Hematopoietic multipotent progenitor cell treated with erythropoietin and hydrocortisone succinate and interleukin-3 and kit ligand, for 15 days (in vitro differentiated cells): Measurements from ENCODE around the gene SLC2A8.
A peak's percentile ranks its signal among the peaks of the same experiment; 100 is the strongest.

Experiments used
- DNase-seq: peaks from one replicate; pipeline ENCODE4 v3.0.0-alpha.2; 2015; ENCODE audit warnings: low spot score

SLC2A8 gene

DNA sequence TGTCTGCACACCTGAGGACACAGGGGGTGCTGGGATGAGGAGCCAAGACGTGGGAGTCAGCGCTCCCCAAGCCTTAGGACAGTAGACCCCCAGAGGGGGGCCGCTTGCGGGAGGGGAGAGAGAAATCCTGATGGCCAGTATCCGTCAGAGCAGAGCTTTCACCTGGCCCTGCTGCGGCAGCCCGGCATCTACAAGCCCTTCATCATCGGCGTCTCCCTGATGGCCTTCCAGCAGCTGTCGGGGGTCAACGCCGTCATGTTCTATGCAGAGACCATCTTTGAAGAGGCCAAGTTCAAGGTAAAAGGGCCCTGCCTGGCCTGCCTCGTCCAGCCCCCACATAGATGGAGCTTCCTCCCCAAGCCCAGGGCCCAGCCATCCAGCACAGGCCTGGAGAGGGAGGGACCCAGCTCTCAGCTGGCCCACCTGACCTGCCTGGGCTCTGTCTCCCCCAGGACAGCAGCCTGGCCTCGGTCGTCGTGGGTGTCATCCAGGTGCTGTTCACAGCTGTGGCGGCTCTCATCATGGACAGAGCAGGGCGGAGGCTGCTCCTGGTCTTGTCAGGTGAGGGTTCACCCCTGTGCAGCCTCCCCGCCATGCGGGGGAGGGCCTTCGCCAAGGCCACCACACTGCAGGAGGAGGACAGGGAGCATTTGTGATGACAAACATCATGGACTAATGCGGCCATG, 6.7 kb downstream of the SLC2A8 start:
- no peak for DNase-seq

DNA sequence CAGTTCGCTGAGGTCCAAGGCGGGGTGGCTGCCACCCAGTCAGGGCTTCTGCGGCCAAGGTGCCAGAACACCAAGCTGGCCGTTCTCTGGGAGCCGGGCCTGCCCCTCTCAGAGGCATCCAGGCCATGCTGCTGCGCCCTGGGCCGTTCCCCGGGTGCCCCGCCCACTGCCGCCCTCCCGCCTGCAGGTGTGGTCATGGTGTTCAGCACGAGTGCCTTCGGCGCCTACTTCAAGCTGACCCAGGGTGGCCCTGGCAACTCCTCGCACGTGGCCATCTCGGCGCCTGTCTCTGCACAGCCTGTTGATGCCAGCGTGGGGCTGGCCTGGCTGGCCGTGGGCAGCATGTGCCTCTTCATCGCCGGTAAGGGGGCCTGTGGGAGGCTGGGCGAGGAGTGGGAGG, 7.7 kb downstream of the SLC2A8 start:
- DNase-seq, result no peak

DNA sequence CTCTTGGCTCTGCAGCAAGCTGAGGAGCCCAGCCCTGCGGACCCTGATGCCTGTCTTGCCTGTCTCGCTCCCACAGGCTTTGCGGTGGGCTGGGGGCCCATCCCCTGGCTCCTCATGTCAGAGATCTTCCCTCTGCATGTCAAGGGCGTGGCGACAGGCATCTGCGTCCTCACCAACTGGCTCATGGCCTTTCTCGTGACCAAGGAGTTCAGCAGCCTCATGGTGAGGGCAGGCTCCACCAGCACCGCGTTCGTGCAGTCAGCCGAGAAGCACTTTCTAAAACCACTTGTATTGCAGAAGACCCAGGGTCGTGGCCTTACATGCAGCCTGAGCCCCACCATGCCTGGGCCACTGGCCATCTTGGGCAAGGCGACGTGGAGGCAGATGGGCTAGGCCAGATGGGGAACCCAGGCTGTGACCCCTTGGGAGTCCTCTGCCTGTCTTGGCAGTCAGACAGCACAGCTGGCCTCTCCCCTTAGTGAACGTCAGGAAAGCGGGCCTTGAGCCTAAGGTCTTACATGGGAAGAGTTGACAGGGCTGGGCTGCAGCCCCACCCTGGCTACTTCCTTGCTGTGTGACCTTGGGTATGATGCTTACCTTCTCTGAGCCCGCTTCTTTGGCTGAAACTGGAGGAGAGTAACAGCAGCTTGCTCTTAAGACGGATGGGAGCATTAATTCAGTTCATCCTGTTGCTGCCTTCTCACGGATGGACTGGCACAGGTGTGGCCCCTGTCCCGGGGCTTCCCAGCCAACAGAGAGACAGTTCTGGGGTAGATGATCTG, 8.6 kb downstream of the SLC2A8 start:
- no peak for DNase-seq

DNA sequence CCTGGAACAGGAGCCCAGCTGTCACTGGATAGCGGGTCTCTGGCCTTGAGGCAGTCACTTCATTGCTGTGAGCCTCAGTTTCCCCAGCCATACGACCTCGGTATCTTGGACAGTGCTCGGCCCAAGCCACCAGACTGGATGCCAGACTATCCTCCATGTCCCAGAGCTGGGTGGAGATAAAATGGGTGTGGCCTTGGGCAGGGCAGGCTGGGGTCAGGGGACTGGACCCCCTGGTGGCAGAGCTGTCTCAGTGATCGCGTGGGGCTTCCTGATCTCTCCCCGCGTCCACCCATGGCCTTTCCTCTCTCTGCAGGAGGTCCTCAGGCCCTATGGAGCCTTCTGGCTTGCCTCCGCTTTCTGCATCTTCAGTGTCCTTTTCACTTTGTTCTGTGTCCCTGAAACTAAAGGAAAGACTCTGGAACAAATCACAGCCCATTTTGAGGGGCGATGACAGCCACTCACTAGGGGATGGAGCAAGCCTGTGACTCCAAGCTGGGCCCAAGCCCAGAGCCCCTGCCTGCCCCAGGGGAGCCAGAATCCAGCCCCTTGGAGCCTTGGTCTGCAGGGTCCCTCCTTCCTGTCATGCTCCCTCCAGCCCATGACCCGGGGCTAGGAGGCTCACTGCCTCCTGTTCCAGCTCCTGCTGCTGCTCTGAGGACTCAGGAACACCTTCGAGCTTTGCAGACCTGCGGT, 10.0 kb downstream of the SLC2A8 start:
- DNase-seq, result no peak

DNA sequence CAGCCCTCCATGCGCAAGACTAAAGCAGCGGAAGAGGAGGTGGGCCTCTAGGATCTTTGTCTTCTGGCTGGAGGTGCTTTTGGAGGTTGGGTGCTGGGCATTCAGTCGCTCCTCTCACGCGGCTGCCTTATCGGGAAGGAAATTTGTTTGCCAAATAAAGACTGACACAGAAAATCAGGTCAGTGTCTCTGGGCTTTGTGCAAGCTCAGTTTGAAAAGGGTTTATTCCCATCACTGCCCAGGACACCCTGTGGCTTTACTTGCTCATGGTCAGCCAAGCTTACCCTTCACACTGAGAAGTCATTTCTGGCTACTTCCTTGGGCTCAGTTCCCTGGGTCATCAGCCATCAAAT, 10.5 kb downstream of the SLC2A8 start:
- no peak for DNase-seq

DNA sequence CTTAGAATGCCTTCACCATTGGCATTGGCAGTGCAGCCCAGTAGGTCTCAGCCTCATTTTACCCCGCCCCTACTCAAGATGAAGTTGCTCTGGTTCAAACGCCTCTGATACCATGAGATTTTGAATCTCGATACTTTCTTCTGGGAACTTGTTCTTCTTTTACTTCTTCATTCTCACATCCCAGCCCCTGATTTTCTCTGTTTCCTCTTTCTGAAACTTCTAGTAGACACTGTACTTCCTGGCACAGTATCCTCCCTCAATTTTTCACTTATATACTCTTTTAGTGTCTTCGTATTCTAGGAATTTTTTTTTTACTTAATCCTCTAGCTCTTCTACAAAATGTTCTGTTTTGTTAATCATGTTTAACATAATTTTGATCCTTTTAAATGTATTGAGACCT, 14.2 kb downstream of the SLC2A8 start:
- DNase-seq, result no peak

DNA sequence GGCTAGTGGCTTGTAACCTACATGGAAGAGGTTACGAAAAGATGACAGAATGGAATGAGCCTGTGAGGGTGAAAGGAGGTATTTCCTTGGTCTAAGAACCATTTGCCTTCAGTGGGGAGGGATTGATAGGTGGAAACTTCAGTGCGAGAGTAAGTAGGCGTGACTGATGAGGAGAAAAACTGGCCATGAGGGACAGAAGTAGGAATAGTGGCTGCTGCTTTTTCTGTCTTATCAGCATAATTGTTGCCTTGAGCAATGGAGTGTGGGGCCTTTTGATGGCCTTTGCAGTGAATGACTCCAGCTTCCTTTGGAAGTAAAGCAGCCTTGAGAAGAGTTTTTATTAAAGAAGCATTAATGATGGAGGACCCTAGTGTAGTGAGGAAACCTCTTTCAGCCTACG, 18.2 kb downstream of the SLC2A8 start:
- no peak for DNase-seq

DNA sequence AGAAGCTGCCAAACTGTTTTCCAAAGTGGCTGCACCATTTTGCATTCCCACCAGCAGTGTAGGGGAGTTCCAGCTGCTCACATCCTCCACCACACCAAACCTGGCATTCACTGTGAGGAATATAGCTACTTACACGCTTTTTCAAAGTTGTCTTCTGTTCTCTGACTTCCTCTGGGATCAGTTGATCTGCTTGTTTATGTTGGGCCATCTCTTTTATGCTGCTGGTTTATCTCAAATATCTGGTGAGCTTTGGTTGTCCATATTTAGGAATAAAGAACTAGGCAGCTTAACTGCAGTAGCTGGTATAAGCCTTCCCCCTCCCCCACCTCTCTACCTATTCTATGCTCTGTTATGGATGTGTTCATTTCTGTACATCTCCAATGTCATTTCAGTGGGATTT, 18.7 kb downstream of the SLC2A8 start:
- no peak for DNase-seq

DNA sequence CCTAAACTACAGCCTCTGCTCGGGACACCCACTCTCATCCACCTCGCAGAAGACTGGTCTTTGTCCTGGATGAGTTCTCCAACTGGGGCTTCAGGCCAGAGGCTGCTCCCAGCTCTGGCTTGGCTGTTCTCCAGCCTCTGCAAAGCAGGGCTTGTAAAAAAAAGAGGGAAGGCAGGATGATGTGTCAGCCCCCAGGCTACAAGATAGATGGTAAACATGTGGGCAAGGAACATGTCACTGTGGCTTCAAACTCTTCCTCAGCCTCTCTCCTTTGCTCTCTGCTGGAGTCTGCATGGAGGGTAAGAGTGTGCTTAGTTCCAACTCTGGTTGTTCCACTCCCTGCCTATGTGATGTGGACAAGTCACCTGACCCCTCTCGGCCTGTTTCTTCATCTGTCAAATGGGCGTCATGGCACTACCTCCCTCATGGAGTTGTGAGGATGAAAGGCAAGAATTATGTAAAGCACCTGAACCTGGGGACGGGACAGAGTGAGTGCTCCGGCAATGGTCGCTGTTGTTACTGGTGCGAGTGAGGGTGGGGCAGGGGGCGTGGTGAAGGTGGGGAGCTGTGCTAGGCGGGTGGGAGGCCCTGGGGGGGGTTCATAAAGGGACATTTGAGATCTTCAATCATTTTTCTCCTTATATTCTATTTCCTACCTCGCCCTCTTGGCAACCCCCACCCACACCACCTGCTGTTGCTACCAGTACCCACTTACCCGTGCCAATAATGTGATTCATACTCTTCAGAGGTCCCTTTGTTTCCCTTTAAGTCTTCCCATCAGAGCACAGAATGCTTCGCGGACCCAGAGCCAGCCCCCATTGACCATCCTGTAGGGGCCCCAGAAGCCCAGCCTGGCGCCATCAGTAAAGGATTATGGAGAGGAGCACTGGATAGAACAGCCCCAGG, 20.4 kb downstream of the SLC2A8 start:
- DNase-seq, result no peak

DNA sequence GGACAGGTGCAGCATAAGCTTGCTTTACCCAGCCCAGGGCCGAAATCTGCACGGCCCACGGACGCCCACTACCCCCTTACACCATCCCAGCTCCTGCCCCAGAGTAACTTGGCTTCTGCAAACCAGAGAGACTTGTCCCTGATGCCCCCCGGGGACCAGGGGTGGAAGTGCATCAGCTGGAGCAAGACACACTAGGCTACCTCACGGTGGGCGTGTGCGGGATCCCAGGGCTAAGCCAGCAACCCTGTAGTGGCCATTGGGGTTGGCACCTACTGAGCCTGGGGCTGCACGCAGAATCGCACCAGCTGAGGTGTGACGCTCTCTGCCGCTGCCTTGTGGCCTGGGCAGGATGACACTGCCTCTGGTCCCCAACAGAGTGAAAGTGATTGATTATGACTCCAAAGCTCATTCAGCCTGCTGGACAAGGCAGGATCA, 21.1 kb downstream of the SLC2A8 start:
- no peak for DNase-seq

DNA sequence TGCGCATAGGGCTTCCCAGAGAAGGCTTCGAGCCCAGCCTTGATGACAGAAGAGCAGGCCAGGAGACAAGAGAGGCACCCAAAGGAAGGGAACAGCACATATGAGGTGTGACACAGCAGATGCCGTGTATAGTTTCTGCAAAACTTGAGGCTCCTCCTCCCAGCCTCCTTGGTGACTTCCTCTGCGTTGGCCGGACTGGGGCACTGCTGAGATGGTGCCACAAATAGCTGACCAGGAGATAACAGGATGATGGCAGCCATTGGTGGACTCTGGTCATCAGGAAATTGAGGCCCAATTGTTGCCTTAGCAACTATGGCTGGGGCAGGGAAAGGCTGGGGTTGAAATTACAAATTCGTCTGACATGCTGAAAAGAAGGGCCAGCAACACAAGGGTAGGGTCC, 22.4 kb downstream of the SLC2A8 start:
- DNase-seq, result no peak

DNA sequence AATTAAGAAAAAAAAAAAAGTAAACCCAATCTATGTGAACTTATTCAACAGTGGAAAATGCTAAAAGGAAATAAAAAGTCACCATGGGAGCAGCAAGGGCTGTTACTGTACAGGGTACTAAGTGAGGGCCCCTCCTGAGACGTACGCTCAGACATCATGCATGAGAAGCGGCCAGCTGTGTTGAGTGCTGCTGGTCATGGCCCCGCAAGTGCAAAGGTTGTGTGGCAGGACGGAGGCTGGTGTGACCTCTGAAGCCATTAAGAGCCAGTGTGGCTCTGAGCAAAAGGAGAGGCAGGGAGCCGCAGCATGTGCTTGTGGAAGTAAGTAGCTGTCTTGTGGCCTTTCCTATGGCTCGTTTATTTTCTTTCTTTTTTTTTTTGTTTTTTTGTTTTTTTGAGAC, 24.1 kb downstream of the SLC2A8 start:
- no peak for DNase-seq

DNA sequence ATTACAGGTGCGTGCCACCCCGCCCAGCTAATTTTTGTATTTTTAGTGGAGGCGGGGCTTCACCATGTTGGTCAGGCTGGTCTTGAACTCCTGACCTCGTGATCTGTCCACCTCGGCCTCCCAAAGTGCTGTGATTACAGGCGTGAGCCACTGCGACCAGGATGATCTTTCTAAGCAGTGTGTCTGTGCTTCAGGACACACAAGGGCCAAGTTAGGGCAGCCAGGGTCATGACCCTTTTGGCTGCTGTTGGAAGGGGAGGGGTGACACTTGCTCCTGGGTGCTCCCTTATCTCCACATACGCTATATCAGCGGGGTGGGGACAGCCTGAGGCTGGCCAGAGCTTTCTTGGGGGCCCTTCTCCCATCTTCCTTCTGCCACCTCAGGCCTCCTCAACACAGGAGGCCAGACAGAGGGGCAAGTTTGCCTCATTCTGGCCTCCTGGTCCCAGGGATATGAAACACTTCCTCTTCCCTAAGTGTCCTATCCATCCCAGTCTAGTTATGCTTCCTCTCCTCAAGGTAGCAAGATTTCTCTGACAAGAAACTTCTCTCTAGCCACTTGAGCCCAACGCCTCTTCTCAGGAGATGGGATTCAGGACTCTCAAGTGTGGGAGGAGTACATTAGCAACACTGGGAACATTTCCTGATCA, 25.3 kb downstream of the SLC2A8 start:
- no peak for DNase-seq

DNA sequence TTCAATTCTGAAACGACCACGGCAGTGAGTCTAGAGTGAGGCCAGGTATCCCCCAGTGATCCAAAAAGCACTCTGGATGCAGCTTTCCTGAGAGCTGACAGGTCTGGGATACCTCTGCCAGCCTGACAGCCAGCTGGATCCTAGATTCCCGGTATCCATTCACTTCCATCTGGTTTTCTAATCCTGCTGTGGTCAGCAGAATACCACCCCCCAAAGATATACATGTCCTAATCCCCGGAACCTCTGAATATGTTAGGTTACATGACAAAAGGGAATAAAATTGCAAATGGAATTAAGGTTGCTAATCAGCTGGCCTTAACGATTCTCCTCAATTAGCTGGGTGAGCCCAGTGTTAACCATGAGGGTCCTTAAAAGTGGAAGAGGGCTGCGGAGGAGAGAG, 25.8 kb downstream of the SLC2A8 start:
- no peak for DNase-seq

DNA sequence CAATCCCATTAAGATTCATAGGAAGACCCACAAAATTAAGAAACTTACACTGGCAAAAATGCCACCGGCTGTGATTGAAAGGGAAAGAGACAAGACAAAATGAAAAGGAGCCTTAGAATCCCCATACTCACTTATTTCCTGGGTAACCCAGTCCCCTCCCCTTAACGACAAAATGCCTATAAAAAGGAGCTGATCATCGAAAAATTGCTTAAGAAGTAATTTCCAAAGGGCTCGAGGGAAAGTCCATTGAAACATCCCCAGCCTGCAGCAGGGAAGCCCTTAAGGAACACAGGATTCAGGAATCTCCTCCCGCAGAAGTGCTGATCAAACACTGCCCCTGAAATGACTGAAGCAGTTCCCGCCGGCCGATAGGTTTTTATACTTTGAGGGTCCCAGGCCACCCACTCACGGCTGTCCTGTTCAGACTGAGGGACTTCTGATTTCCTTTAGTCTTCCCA, 26.5 kb downstream of the SLC2A8 start:
- no peak for DNase-seq

DNA sequence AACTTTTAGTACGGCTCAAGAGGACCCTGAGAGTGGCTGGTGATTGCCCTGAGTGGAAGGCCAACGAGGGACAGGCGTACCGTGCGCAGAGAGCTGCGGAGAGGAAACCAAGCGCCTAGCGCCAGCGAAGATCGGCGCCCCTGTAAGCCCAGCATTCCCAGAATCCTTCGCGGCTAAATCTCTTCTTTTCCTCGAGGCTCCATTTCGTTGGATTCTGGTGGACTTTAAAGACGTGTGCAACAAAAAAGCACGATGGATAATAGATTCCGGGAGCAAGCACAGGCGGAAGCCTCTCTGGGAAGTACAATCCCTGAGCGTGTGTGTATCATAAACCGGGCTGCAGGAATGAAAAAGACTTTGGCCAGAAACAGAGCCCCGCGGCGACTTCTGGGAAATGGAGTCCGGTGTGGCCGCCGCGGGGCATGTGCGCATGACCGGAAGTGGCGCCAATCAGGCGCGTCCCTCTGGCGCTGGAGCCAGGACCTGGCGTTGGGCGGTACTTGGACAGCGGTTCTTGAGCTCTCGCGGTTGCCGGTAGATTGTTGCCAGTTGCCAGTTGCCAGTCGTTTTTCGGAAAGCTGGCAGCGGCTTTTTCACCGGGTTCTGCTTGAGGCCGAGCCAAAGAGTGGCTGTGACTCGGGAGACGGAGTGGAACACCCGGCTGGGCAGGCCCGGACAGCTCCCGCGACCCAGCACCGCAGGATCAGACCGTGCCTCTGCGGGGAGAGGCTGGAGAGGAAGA, 27.1 kb downstream of the SLC2A8 start, which contains the start of gene ZNF79:
Gene ZNF79 (plus strand): TSS at position 449 of the 742 bp plus-strand sequence. CDS start 406 bp downstream, outside the sequence.
- DNase-seq, result peak; percentile 94

DNA sequence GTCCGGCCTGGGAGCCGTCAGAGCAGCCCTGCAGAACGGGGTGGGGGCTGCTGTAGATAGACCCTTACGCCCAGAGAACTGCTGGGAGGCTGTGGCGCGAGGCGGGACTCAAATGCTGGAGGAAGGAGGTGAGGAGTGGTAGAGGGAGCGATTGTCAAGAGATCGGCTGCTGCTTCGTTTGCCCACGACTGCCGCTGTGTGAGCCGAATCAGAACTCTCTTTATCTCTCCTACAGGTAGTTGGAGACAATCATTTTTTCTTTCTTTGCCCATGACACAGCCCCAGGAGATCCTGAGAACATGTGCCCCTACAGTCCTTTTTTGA, 27.7 kb downstream of the SLC2A8 start:
- DNase-seq, result peak; percentile 33

DNA sequence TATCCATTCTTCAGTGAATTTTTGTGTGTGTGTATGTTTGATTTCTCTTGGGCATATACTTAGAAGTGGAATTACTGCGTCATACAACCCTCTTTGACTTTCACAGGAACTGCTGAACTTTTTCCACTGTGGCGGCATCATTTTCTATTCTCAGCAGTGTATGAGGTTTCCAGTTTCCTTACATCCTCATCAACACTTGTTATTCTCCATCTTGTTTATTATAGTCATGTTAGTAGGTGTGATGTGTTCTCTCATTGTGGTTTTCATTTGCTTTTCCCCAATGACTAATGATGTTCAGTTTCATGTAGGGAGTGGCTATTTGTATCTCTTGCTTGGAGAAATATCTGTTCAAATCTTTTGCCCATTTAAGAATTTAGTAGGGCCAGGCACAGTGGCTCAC, 29.8 kb downstream of the SLC2A8 start:
- DNase-seq, result no peak

DNA sequence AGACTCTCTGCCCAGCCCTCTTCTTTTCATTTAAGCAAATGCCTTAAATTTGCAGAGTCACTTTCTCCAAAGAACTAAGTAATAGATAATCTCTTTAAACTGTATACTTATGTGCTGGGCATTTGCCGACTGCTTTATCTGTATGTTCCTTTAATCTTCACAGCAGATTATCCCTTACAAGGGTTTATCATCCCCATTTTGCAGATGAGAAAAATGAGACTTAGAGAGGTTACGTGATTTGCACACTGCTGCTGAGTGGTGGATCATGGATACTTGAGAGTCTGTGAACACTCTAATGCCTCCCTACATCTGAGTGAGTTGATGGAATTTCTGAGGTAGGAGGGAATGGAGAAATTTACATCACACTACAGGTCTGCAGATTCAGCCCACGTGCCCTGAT, 31.4 kb downstream of the SLC2A8 start:
- DNase-seq, result no peak

DNA sequence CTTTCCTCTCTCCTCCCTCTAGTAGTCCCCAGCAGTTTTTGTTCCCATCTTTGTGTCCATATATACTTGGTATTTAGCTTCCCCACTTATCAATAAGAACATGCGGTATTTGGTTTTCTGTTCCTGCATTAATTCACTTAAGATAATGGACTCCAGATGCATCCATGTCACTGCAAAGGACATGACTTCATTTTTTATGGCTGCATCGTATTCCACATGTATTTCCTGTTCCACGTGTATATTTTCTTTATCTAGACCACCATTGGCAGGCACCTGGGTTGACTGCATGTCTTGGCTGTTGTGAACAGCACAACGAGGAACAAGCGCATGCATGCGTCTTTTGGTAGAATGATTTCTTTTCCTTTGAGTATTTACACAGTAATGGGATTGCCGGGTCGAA, 33.4 kb downstream of the SLC2A8 start:
- no peak for DNase-seq
